Lower leg skin (tissue), 4 donors: Measurements from ENCODE around the gene SPDYE2B. TPM values are rescaled to one million over a fixed set of nuclear protein-coding genes. Genes with fewer than 3 reads are reported as not detected.

Experiments used
- total RNA-seq, 4 donors: library from RNA; depleted of rRNA; stranded (reverse); fragments of >200 nt; gene quantifications; one replicate each; pipeline ENCODE4 v1.1.0, GENCODE V29; 2016

SPDYE2B gene
- total RNA-seq, 4 donors from 2014 or later = not detected

Other genes starting within 250 kb of the SPDYE2B start
- gene ORAI2, start 216.7 kb upstream of the SPDYE2B start, total RNA-seq = 1 to 10 TPM; 2.7 to 6.8 (median 6.4) TPM
- 10 to 100 TPM; 14.7 to 38.9 (median 24.6) TPM for gene ALKBH4, start 185.5 kb upstream of the SPDYE2B start, total RNA-seq
- 10 to 100 TPM in 3 of 4 donors, 1 to 10 TPM in 1; 9.8 to 16.1 (median 10.3) TPM for gene LRWD1, start 185.3 kb upstream of the SPDYE2B start, total RNA-seq
- 10 to 100 TPM in 3 of 4 donors, 1 to 10 TPM in 1; 9.3 to 19.2 (median 15.9) TPM for gene POLR2J, start 171.4 kb upstream of the SPDYE2B start, total RNA-seq
- gene RASA4B, start 132.5 kb upstream of the SPDYE2B start, total RNA-seq = 10 to 100 TPM; 21.6 to 28.3 (median 25.3) TPM
- gene UPK3BL2, start 106.6 kb upstream of the SPDYE2B start, total RNA-seq = 10 to 100 TPM in 1 of 4 donors, 1 to 10 TPM in 3; 2.0 to 22.0 (median 5.2) TPM
- gene SPDYE2, start 99.1 kb upstream of the SPDYE2B start, total RNA-seq = under 1 TPM in 1 of 4 donors, not detected in 3; 0.39 TPM
- gene POLR2J3, start 77.7 kb upstream of the SPDYE2B start, total RNA-seq = 10 to 100 TPM in 3 of 4 donors, 1 to 10 TPM in 1; 5.8 to 21.0 (median 15.9) TPM
- 10 to 100 TPM; 12.9 to 32.0 (median 26.2) TPM for gene RASA4, start 33.6 kb upstream of the SPDYE2B start, total RNA-seq
- 10 to 100 TPM; 25.5 to 41.8 (median 40.9) TPM for gene UPK3BL1, start 7.5 kb upstream of the SPDYE2B start, total RNA-seq
- gene POLR2J2, start 21.3 kb downstream of the SPDYE2B start, total RNA-seq = 1 to 10 TPM; 1.4 to 3.1 (median 1.5) TPM
- 10 to 100 TPM; 11.5 to 20.7 (median 14.6) TPM for gene FAM185A, start 98.7 kb downstream of the SPDYE2B start, total RNA-seq